ENCODE results near the gene SEPTIN12.

GRCh38 chr16:4733747-4734062, 54.4 kb downstream of the SEPTIN12 start:
- TF ChIP-seq CTCF (conservative IDR thresholded peaks at IDR 0.05; ENCODE audit: low read length) (no peak), EZH2phosphoT487 (IDR thresholded peaks at IDR 0.05; ENCODE audit: borderline replicate concordance) (no peak)
